Colonic mucosa (tissue), 4 donors: ENCODE results near the gene HOXC13. TPM values are rescaled to one million over a fixed set of nuclear protein-coding genes. Genes with fewer than 3 reads are reported as not detected.

Source experiments
- DNase-seq: peaks from one replicate; pipeline ENCODE4 v3.0.0-alpha.2; 2020
- H3K27ac ChIP-seq: fragments of 200-600 bp; one replicate; pipeline ENCODE4 v1.8.0; 2021
- H3K27me3 ChIP-seq: fragments of 200-600 bp; one replicate; pipeline ENCODE4 v1.8.0; 2021
- H3K36me3 ChIP-seq: fragments of 200-600 bp; one replicate; pipeline ENCODE4 v1.8.0; 2021
- H3K4me1 ChIP-seq: fragments of 200-600 bp; one replicate; pipeline ENCODE4 v1.8.0; 2021; ENCODE audit warnings: mild to moderate bottlenecking
- H3K4me3 ChIP-seq: fragments of 200-600 bp; one replicate; pipeline ENCODE4 v1.8.0; 2021
- H3K9ac ChIP-seq, 2 donors: one replicate each; pipeline ENCODE4 v1.7.0; 2013; ENCODE audit warnings: control low read depth in 2 of 2, low read depth in 2 of 2, low read length in 2 of 2
- H3K9me3 ChIP-seq: fragments of 200-600 bp; one replicate; pipeline ENCODE4 v1.8.0; 2021
- intact Hi-C: fragments of 100-400 bp; cut with DNase I; formaldehyde crosslinking; loops from one replicate; pipeline ENCODE4 v1.14.1; 2022
- total RNA-seq, 2 donors: library from RNA; stranded (reverse); fragmentation: NEBNext Ultra II Directional in 1 of 2; extraction: Animal tissue kit (Norgen Biotek cat#: 25700) in 1 of 2; gene quantifications; one replicate each; pipeline ENCODE4 v1.2.1, GENCODE V29; 2021
- TF ChIP-seq, protein P1 (sequence below): fragments of 200-600 bp; IDR thresholded peaks from one replicate; pipeline ENCODE4 v1.8.0; 2022; ENCODE audit warnings: antibody characterized with exemption, mild to moderate bottlenecking
- donor health status: healthy.
- donor health status: DM: no; HTN: no; CAD: no.
- donor health status: DM: no; HTN: no; CAD: no.

HOXC13 gene
- total RNA-seq, 2 donors from 2014 or later, result not detected

DNA sequence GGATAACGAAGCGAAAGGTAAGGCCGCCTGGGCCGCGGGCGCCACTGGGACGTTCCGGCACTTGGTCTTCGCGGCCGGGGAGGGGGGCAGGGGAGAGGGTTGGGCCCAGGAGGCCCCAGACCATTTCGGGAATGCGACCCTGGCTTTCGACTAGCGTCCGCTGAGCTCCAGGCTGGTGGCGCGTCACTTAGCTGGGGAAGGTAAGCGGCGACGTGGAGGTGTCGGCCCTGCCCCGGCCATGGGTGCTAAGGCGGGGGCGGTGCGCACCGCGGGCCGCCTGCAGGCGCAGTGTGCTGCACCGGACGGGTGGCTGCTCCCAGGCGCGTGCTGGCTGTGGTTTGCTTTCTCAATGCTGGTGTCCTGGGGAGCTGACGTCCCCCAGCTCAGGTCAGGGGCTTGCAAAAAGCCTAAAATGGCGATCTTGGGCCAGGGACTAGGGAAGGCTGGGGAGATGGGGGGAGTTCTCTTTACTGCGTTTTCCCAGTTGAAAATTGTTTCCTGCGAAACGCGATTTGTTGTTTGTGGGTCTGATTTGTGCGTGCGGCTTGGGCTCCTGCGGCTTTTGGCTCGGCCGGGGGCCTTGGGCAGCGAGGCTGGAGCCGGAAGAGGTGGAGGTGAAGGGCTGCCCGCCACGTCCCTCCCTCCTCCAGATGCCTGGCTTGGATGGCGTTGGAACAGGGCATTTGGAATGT lies 47.5 kb downstream of the HOXC13 start:
- H3K36me3 ChIP-seq, result no peaks in the 10 kb centered on the region
- intact Hi-C loops, result no loop called here
- no peaks in the 10 kb centered on the region for H3K9me3 ChIP-seq
- TF ChIP-seq, protein P1, sequence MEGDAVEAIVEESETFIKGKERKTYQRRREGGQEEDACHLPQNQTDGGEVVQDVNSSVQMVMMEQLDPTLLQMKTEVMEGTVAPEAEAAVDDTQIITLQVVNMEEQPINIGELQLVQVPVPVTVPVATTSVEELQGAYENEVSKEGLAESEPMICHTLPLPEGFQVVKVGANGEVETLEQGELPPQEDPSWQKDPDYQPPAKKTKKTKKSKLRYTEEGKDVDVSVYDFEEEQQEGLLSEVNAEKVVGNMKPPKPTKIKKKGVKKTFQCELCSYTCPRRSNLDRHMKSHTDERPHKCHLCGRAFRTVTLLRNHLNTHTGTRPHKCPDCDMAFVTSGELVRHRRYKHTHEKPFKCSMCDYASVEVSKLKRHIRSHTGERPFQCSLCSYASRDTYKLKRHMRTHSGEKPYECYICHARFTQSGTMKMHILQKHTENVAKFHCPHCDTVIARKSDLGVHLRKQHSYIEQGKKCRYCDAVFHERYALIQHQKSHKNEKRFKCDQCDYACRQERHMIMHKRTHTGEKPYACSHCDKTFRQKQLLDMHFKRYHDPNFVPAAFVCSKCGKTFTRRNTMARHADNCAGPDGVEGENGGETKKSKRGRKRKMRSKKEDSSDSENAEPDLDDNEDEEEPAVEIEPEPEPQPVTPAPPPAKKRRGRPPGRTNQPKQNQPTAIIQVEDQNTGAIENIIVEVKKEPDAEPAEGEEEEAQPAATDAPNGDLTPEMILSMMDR, result no peak
- H3K9ac ChIP-seq, result no peak overlapping the region
- DNase-seq, result no peak
- no peak overlapping the region for H3K27ac ChIP-seq
- no peak overlapping the region for H3K4me3 ChIP-seq
- no peaks in the 10 kb centered on the region for H3K4me1 ChIP-seq
- H3K27me3 ChIP-seq, result peaks cover 93% of the 10 kb centered on the region

GRCh38 chr12:53986686-53987483 lies 48.3 kb downstream of the HOXC13 start:
- Histone ChIP-seq H3K36me3 (no peaks in the 10 kb centered on the region), H3K9me3 (no peaks in the 10 kb centered on the region), H3K4me1 (no peaks in the 10 kb centered on the region), H3K4me3 (no peak overlapping the region), H3K27me3 (peaks cover 94% of the 10 kb centered on the region), H3K9ac (no peak overlapping the region), H3K27ac (no peak overlapping the region)
- intact Hi-C loops, result no loop called here
- TF ChIP-seq, protein P1, result no peak
- DNase-seq, result no peak

GRCh38 chr12:53987787-53988230 lies 49.2 kb downstream of the HOXC13 start:
- H3K27me3 ChIP-seq, result peaks cover 96% of the 10 kb centered on the region
- no peaks in the 10 kb centered on the region for H3K4me1 ChIP-seq
- no peak overlapping the region for H3K27ac ChIP-seq
- TF ChIP-seq, protein P1, result no peak
- no peaks in the 10 kb centered on the region for H3K36me3 ChIP-seq
- H3K9me3 ChIP-seq, result no peaks in the 10 kb centered on the region
- intact Hi-C loops, result no loop called here
- H3K9ac ChIP-seq, result no peak overlapping the region
- H3K4me3 ChIP-seq, result no peak overlapping the region
- no peak for DNase-seq

DNA sequence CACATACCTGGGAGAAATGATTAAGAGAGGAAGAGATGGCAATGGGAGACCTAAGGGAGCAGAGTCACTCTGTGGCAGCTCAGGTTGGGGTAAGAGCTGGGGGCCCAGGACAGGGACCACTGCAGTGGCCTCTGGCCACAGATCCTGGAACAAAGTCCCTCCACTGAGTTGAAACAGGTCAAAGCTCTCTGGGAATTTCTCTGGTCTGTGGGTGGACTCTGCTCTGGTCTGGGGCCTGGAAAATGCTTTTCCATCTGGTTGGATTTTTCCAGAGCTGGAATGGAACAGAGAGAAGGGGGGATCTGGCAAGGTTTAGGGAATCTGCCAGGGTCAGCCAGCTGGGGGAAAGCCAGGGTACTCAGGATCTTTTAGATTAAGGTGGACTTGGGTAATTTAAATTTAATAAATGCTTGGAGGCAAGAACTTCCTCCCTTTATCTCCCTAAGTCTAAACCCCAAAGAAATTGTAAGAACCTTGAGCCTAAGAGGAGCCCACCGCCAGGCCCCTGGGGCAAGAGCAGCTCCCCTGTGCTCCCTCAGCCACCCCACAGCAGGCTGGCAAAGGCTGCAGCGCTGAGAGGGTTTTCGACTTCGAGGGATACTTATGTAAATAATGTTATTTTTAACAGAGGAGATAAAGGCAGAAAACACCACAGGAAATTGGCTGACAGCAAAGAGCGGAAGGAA lies 50.1 kb downstream of the HOXC13 start:
- TF ChIP-seq, protein P1, result no peak
- no peak overlapping the region for H3K9ac ChIP-seq
- intact Hi-C loops, result no loop called here
- H3K4me3 ChIP-seq, result no peak overlapping the region
- no peaks in the 10 kb centered on the region for H3K36me3 ChIP-seq
- H3K27me3 ChIP-seq, result peaks cover 96% of the 10 kb centered on the region
- H3K27ac ChIP-seq, result no peak overlapping the region
- DNase-seq, result no peak
- no peaks in the 10 kb centered on the region for H3K9me3 ChIP-seq
- H3K4me1 ChIP-seq, result no peaks in the 10 kb centered on the region

GRCh38 chr12:53989227-53990113 lies 50.8 kb downstream of the HOXC13 start:
- Histone ChIP-seq H3K4me3 (no peak overlapping the region), H3K9ac (no peak overlapping the region), H3K27ac (no peak overlapping the region), H3K4me1 (no peaks in the 10 kb centered on the region), H3K27me3 (peaks cover 96% of the 10 kb centered on the region), H3K36me3 (no peaks in the 10 kb centered on the region), H3K9me3 (no peaks in the 10 kb centered on the region)
- intact Hi-C loops, result no loop called here
- DNase-seq, result no peak
- TF ChIP-seq, protein P1, result no peak
